ENCODE results near the gene TMEM44. TPM values are rescaled to one million over a fixed set of nuclear protein-coding genes. Genes with fewer than 3 reads are reported as not detected.
A peak's percentile ranks its signal among the peaks of the same experiment; 100 is the strongest.

The TMEM44 gene
- polyA plus RNA-seq, 6 donors from 2014 or later, result 0.60 to 2.4 (median 0.94) TPM; not detected in 1

DNA sequence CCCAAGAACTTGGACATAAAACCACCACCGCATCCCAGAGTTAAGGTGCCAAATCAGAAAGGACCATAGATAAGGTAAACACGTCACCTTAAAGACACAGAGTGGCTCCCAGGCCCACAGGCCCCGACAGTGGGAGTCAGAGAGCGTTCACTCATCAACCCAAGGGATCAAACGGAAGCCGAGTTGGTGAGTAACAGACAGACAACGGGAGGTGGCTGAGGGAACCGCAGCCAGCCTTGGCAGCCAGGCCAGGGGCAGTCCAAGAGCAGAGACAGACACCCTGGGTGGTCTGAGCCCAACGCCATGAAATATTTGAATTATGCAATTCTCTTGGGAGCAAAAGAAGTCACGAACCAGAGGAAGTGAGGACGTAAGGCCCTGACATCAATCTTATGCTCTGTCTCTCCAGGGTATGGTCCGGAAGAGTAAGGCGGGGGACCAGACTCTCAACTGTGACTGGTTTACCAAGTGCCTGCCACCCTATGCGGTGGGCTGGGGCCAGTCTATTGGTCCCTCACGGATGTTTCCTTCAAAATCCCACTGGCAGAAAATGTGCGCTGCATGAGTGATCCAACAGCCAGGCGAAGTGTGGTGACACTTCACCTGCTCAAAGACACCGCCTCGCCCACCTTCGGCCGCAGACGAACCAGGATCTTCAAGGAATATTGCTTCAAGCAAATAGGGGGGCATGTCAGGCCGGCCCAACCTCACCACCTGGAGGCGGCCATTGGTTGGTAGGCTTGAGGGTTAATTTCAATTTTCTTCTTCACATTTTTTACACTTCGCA is 34.3 kb downstream of the TMEM44 start:
- H3K36me3 Mint-ChIP-seq, result no peaks in the 10 kb centered on the region
- H3K27ac Mint-ChIP-seq, result peak overlapping the region in 2 of 6 donors; percentile 15 to 59
- no peaks in the 10 kb centered on the region for H3K27me3 Mint-ChIP-seq
- DNase-seq (no peak), ATAC-seq (ENCODE audit: low read depth in 2 of 2) (no peak)
- no peak overlapping the region for H3K4me3 Mint-ChIP-seq
- H3K4me1 Mint-ChIP-seq, result peaks cover 0 to 8% (median 6%) of the 10 kb centered on the region in 3 donors
- no peaks in the 10 kb centered on the region for H3K9me3 Mint-ChIP-seq

DNA sequence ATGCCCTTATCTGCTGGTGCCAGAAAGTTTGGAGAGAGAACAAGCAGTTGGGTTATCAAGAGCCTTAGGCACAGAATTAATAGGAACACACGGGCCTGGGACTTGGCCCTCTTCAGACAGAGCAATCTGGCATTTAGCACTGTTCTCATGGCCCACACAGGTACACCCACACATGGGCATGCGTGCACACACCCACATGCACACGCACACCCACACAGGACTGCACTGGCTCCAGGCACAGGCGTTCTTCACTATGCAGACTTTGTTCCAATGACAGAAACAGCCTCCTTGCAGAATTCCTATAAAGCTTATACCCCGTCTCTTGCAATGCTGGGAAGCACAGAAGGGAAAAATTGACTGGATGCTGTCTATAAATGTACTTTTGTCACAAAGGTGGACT is 36.3 kb downstream of the TMEM44 start:
- no peaks in the 10 kb centered on the region for H3K9me3 Mint-ChIP-seq
- H3K36me3 Mint-ChIP-seq, result no peaks in the 10 kb centered on the region
- DNase-seq (no peak), ATAC-seq (ENCODE audit: low read depth in 2 of 2) (no peak)
- peaks cover 5 to 15% (median 11%) of the 10 kb centered on the region in 3 donors for H3K4me1 Mint-ChIP-seq
- H3K4me3 Mint-ChIP-seq, result no peak overlapping the region
- H3K27ac Mint-ChIP-seq, result no peak overlapping the region
- H3K27me3 Mint-ChIP-seq, result no peaks in the 10 kb centered on the region

DNA sequence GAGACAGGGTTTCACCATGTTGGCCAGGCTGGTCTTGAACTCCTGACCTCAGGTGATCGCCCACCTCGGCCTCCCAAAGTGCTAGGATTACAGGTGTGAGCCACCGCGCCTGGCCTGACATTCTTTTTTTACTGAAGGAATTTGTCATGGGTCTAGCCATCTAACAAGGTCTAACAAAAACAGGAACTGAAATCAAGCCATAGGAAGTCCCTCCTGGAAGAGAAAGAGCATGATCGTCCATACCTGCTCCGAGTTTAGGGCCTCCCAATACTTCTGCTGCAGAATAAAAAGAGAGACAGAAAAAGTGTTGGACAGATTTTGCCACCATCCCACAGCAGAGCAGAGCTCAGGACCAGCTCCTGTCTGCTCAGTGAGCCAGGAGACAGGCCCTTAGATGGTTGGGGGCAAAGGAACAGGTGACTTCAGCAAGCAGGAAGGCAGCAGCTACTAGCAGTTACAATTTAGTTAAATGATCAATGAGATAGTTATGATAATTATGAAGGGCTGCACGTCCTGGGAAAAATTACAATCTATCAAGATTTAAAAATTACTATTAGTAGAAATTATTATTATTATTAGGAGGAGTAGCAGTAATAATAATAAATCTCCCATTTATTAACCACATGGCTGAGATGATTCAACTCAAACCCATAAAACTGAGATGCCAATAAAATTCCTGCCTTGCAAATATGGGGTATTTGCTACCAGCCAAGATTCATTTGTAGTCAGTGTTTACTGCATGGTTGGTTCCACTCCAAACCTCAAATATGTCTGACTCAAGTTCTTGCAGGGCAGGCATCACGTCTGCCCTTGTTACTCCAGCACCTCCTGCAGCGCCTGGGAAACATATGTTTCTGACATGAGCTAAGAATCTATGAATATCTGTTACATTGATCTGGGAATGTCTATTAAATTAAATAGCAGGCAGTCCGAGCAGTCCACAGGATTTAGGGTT is 40.1 kb downstream of the TMEM44 start:
- Mint-ChIP-seq H3K9me3 (no peaks in the 10 kb centered on the region), H3K4me3 (no peak overlapping the region), H3K27ac (peak overlapping the region in 3 of 6 donors; percentile 16 to 77 (median 37)), H3K36me3 (no peaks in the 10 kb centered on the region), H3K27me3 (no peaks in the 10 kb centered on the region), H3K4me1 (peaks cover 5 to 15% (median 11%) of the 10 kb centered on the region in 3 donors)
- DNase-seq, result peak; percentile 29
- ATAC-seq (ENCODE audit: low read depth in 2 of 2), result peak; percentile 67 to 82

DNA sequence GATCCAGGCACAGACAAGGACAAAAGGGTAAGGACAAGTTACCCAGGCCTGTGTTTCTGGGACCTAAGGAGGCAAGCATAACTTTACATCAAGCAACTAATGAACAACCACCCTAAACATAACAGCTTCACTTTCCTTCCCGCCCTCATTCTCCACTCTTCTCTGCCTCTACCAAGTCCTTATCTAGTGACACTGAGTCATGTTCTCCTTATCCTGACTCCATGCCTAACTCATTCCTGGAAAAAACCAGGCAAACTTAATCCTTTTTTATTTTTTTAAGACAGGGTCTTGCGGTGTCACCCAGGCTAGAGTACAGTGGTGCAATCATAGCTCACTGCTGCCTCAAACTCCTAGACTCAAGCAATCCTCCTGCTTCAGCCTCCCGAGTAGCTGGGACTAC is 44.5 kb downstream of the TMEM44 start:
- DNase-seq (no peak), ATAC-seq (ENCODE audit: low read depth in 2 of 2) (no peak)
- Mint-ChIP-seq H3K27ac (peak overlapping the region in 1 of 6 donors; percentile 47), H3K9me3 (peaks cover 0 to 9% (median 7%) of the 10 kb centered on the region in 7 donors), H3K27me3 (no peaks in the 10 kb centered on the region), H3K4me3 (peak overlapping the region in 2 of 8 donors; percentile 50 to 51), H3K4me1 (peaks cover 16 to 27% (median 22%) of the 10 kb centered on the region in 3 donors), H3K36me3 (no peaks in the 10 kb centered on the region)

DNA sequence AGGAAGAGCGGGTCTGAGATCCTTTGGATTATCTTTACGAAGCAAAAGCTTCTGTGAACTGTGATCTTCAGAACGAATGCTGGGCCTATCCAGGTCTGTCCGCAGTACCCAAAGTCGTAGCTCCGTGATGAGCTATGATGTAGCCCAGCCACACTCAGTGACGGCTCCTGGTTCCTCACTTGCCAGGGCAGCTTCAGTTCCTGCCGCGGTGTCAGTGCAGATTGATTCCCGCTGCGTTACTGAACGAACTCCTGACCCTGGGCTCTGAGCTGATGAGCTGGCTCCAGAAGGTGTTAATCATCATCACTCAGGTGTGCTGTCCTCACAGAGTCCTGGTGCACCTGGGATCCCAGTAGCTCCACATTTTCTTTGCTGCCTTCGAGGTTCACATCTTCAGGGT is 45.0 kb downstream of the TMEM44 start:
- no peaks in the 10 kb centered on the region for H3K27me3 Mint-ChIP-seq
- H3K9me3 Mint-ChIP-seq, result peaks cover 0 to 9% (median 7%) of the 10 kb centered on the region in 7 donors
- no peak overlapping the region for H3K27ac Mint-ChIP-seq
- no peak for DNase-seq
- H3K36me3 Mint-ChIP-seq, result no peaks in the 10 kb centered on the region
- H3K4me1 Mint-ChIP-seq, result peaks cover 16 to 27% (median 22%) of the 10 kb centered on the region in 3 donors
- no peak for ATAC-seq (ENCODE audit: low read depth in 2 of 2)
- no peak overlapping the region for H3K4me3 Mint-ChIP-seq

DNA sequence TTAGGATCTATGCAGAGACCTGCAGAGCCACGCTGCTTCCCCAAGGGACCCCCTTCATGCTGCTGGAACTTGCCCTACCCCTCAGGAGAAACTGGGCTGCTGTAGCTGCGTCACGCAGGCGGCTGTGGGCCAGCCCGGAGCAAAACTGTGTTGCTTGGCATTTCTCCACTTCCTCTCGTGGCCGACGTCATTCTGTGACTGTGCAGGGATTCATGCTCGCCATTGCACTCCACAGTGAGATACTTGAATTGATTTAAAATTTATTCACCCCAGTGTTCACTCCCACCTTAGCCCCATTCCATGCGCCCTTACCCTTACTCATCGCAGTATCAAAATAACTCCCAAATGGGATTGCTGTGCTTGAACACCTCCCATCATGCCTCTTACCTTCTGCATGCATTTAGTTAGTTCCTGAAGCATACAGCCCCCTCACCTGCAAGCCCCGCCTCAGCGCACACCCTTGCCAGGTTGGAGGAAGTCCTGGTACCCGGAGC is 45.7 kb downstream of the TMEM44 start:
- H3K4me1 Mint-ChIP-seq, result peaks cover 9 to 22% (median 16%) of the 10 kb centered on the region in 3 donors
- H3K9me3 Mint-ChIP-seq, result peaks cover 0 to 9% (median 7%) of the 10 kb centered on the region in 7 donors
- no peaks in the 10 kb centered on the region for H3K27me3 Mint-ChIP-seq
- no peaks in the 10 kb centered on the region for H3K36me3 Mint-ChIP-seq
- DNase-seq (no peak), ATAC-seq (ENCODE audit: low read depth in 2 of 2) (no peak)
- peak overlapping the region in 1 of 8 donors; percentile 11 for H3K4me3 Mint-ChIP-seq
- H3K27ac Mint-ChIP-seq, result peak overlapping the region in 3 of 6 donors; percentile 21 to 51 (median 22)

DNA sequence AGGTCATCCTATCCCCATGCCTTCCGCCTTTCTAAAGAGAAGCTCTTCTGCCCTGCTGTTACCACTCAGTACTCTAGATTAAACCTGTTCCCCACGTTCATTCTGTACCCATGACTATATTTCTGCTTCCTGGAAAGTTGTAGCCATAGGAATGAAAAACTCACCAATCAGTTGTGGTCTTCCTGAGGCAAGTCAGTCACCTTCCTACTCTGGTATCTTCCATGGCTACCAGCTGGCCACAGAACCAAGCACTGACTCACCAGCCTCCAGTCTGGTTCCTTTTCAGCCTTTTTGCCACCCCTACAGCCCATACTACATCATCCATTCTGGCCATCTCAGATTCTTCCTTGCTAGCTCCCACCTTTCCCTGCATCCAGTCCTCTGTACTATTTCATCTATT is 46.4 kb downstream of the TMEM44 start:
- H3K9me3 Mint-ChIP-seq, result peaks cover 0 to 9% (median 7%) of the 10 kb centered on the region in 7 donors
- no peaks in the 10 kb centered on the region for H3K27me3 Mint-ChIP-seq
- H3K4me1 Mint-ChIP-seq, result peaks cover 9 to 21% (median 16%) of the 10 kb centered on the region in 3 donors
- peak overlapping the region in 3 of 6 donors; percentile 22 to 93 (median 53) for H3K27ac Mint-ChIP-seq
- no peak for ATAC-seq (ENCODE audit: low read depth in 2 of 2)
- no peak for DNase-seq
- H3K36me3 Mint-ChIP-seq, result no peaks in the 10 kb centered on the region
- peak overlapping the region in 1 of 8 donors; percentile 95 for H3K4me3 Mint-ChIP-seq

DNA sequence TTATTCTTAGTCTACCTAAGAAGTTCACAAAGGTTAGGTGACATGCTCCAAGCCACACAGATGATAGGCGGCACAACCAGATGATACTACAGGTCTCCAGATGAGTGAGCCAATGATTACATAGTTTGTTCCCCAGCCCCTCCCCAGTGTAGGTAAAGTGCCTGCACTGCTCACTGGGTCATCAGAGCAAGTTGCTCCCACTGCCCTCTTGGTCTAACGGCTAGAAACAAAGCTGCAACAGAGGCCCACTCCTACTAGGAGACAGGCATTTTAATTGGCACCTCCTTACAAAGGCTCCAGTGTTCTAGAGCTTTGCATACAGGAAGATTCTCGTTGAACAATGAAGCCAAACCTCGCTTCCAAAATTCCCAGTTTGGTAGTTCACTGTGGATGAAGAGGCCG is 47.3 kb downstream of the TMEM44 start:
- H3K4me1 Mint-ChIP-seq, result peaks cover 9 to 21% (median 16%) of the 10 kb centered on the region in 3 donors
- H3K36me3 Mint-ChIP-seq, result no peaks in the 10 kb centered on the region
- no peaks in the 10 kb centered on the region for H3K27me3 Mint-ChIP-seq
- peak overlapping the region in 5 of 8 donors; percentile 10 to 95 (median 68) for H3K4me3 Mint-ChIP-seq
- peak overlapping the region in 2 of 6 donors; percentile 38 to 90 for H3K27ac Mint-ChIP-seq
- ATAC-seq (ENCODE audit: low read depth in 2 of 2), result no peak
- H3K9me3 Mint-ChIP-seq, result peaks cover 0 to 9% (median 7%) of the 10 kb centered on the region in 7 donors
- DNase-seq, result no peak

DNA sequence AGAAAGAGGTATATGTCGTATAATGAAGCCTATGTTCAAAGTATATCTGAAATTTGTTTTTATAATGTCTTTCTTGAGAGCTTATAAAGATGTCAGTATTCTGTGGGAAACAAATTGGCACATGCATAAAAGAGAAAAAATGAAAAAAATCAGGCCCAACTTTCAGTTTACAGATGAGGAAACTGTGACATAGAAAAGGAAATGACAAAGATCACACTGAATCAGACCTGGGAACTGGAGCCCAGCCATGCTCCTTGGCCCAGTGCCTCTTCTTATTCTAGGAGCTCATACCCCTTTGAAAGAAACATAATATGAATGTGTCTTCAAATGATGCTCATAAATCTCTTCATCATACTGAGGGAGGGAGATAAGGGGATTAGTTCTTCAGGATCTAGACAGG is 48.4 kb downstream of the TMEM44 start:
- DNase-seq, result no peak

DNA sequence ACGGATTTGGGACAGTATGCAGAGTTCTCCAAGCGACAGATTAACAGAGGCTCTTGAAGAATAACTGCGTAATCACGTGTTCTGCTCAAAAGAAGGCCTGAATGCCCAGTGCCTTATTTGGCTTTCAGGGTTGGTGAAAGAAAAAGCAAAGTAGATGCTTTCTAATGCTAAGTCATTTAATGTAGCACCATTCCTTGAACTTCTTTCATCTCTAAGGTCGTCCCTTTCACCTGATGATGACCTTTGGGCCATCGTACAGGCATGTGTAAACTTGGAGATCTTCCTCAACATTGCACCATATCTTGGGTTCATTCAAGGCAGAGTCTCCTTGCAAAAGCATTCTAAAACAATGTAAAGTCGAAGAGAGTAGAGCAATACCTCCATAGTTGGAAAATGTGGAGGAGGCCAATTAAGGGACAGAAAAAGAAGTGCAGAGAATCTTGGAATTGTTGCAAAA is 48.9 kb downstream of the TMEM44 start:
- Mint-ChIP-seq H3K27me3 (no peaks in the 10 kb centered on the region), H3K4me1 (peaks cover 9 to 21% (median 16%) of the 10 kb centered on the region in 3 donors), H3K36me3 (no peaks in the 10 kb centered on the region), H3K4me3 (peak overlapping the region; percentile 92 to 97 (median 96)), H3K27ac (peak overlapping the region; percentile 78 to 98 (median 96)), H3K9me3 (peaks cover 0 to 9% (median 7%) of the 10 kb centered on the region in 7 donors)
- ATAC-seq (ENCODE audit: low read depth in 2 of 2) (no peak), DNase-seq (no peak)

More for the DNA sequence above, 48.4 kb downstream of the TMEM44 start:
- ATAC-seq (ENCODE audit: low read depth in 2 of 2), result no peak
- Mint-ChIP-seq H3K9me3 (peaks cover 0 to 9% (median 7%) of the 10 kb centered on the region in 7 donors), H3K4me1 (peaks cover 9 to 21% (median 16%) of the 10 kb centered on the region in 3 donors), H3K36me3 (no peaks in the 10 kb centered on the region), H3K27me3 (no peaks in the 10 kb centered on the region), H3K4me3 (peak overlapping the region in 7 of 8 donors; percentile 5 to 97 (median 95)), H3K27ac (peak overlapping the region in 4 of 6 donors; percentile 33 to 93 (median 88))

DNA sequence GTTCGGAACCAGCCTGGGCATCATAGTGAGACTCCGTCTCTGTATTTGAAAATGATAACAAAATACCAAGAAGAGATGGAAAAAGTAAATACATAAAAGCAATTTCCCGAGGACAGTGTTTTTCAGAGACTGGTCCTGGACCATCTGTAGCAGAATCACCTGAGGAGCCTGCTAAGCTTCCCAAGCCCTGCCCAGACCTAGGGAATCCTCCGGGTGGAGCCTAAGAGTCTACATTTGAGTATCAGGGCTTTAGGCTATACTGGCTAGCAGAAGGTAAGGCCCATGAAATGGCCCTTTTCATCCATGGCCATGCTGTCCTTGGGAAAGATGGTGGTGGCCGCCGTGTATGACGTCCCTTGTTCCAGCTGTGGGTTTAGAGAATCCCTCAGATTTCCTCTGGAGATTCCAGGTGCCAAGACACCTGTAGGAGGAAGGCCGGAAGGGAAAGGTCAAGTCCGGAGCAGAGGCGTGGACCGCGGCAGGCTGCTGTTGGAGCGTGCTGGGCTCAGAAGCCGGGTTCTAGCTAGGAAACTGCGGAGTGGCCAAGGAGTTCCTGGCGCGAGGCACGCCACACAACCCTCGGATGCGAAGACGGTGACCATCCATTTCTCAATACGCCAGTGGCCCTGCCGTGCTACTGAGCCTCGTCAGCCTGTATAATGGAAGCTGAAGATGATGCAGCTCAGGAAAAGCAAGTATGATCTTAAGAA is 50.9 kb downstream of the TMEM44 start:
- DNase-seq, result no peak
- ATAC-seq (ENCODE audit: low read depth in 2 of 2), result no peak
- H3K27me3 Mint-ChIP-seq, result peaks cover 0 to 10% (median 0%) of the 10 kb centered on the region in 3 donors

DNA sequence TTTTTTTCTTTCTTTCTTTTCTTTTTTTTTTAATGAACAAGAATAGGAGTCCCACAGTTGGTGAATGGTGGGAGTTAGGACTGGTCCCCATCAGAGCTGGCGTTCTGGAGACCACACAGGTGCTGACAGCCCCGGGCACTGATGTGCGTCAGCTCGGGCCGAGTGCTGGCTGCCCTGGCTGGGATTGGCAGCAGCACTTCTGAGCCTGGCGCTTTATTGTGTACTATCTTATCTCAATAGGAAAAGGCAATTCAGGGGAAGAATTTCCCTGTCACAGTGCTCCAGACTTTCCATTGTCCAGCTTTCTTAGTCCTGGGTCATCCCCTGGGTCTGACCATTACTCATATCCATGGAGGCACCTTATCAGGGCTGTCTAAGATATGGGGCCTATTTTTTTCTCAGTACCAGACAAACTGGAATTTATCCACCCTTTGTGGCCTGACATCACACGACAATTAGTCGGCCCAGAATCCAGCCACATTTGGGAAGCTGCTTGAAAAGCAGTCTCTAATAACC is 54.1 kb downstream of the TMEM44 start:
- H3K4me1 Mint-ChIP-seq, result peaks cover 3 to 4% (median 4%) of the 10 kb centered on the region in 3 donors
- peaks cover 0 to 22% (median 0%) of the 10 kb centered on the region in 3 donors for H3K27me3 Mint-ChIP-seq
- H3K9me3 Mint-ChIP-seq, result no peaks in the 10 kb centered on the region
- ATAC-seq (ENCODE audit: low read depth in 2 of 2) (no peak), DNase-seq (no peak)
- no peak overlapping the region for H3K27ac Mint-ChIP-seq
- no peak overlapping the region for H3K4me3 Mint-ChIP-seq
- H3K36me3 Mint-ChIP-seq, result no peaks in the 10 kb centered on the region

More for the DNA sequence above, 50.9 kb downstream of the TMEM44 start:
- Mint-ChIP-seq H3K4me3 (peak overlapping the region; percentile 52 to 96 (median 67)), H3K4me1 (peaks cover 9 to 21% (median 16%) of the 10 kb centered on the region in 3 donors), H3K27ac (peak overlapping the region in 4 of 6 donors; percentile 3 to 60 (median 41)), H3K36me3 (no peaks in the 10 kb centered on the region), H3K9me3 (peaks cover 0 to 9% (median 7%) of the 10 kb centered on the region in 7 donors)

Data from naive B cell (primary cell).